Activated CD4-positive, alpha-beta T cell treated with anti-CD3 and anti-CD28 coated beads for 1 hour (primary cell): Measurements from ENCODE around the gene SH3BP4.

Experiments used
- DNase-seq: peaks from one replicate; pipeline ENCODE4 v3.0.0-alpha.2; 2020

SH3BP4 gene

DNA sequence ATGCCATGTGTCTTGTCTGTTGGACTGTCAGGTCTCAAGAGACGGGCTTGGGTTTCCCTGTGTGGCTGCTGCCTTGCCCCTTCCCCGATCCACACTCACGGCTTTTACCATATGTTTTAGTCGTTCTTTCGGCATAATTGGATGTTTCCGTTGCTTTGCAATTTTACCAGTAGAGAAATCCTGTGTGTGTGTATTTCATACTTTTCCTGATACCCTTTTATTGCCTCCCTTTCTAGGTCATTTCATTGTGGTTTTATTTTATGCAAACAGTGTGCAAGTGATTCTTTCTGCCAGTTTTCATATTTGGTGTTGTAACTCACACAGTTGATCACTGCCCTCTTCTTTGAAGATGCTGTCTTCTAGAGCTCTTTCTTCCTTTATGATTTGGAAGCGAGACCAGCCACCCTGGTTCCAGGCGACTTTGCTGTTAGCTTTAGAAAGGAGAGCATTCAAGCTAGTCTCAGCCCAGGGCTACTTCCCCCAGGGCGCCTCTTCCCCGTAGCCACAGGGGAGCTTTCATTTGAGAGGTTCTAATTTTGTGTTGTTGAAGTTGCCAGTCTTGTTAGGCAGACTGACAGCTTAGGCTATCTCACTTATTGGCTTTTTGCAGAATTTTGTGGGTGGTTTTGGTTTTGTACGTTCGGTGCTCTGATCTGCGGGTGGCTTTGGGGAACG lies 17.0 kb downstream of the SH3BP4 start:
- no peak for DNase-seq

DNA sequence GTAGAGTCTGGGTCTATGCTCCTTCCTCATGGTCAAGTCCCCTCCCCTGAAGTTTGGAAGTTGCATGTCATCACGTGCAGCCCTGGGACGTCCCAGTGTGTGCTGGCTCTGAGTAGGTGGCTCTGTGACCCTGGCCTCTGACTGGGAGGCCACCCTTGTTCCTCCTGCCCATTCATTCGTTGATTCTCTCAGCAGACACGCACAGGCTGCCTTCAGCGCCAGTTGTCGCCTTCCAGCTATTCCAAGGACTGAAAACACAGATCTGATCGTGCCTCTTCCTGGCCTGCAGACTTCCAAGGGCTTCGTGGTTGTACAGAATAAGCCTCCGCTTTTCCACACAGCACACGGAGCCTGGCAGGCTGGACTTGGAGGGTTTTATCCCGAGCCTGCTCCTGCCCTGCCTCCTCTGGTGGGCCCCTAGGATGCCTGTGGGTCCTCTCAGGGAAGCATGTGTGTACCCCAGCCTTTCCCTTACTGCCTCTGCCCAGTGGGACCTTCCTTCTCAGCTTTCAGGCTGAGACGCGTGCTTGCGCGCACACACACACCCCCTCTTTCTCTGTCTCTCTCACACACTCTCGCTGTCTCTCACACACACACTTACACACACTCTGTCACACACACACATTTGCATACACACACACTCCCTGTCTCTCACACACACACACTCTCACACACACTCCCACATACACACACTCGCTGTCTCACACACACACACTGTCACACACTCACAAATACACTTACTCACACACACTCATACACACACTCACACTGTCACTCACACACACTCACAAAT lies 17.7 kb downstream of the SH3BP4 start:
- DNase-seq, result no peak

DNA sequence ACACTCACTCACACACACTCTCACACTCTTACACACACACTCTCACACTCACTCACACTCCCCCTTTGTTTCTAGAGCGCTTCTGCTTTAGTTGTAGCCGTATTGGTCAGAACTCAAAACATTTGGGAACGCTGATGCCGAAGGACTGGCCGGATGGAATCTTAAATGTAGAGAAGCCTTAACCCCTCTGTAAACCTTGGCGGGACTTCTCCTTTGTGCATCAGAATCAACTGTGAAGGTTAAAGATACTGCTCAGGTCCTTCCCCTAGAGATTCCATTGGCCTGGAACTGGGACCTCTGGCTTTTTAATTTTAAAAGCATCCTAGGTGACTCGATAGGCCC lies 18.3 kb downstream of the SH3BP4 start:
- no peak for DNase-seq

DNA sequence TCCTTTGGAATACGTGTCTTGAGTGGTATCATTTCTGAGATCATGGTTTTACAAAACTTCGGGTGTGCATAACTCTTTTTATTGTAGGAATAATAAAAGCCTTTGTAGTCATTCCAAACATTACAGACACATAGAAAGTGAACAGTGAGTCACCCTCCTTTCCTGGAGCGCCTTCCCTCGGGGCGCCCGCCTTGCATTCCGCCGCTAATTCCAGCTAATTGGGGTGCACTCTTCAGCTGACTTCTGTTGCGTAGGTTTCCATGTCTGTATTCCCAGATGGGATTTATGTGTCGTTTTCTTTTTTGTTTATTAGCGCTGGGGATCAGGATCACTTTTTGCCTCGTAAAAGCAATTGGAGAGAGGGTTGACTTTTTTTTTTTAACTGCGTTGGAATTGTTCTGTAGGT lies 18.7 kb downstream of the SH3BP4 start:
- DNase-seq, result no peak

DNA sequence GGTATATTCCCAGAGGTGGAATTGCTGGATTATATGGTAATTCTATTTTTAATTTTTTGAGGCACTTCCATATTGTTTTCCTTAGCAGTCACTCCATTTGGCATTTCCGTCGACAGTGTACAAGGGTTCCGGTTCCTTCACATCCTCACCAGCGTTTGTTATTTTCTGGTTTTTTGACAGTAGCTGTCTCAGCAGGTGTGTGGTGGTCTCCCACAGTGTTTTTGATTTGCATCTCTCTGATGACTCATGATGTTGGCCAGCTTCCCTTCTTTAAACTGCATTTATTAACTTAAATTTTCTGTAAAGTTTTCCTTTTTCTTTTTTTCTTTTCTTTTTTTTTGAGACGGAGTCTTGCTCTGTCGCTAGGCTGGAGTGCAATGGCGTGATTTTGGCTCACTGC lies 19.7 kb downstream of the SH3BP4 start:
- DNase-seq, result no peak

DNA sequence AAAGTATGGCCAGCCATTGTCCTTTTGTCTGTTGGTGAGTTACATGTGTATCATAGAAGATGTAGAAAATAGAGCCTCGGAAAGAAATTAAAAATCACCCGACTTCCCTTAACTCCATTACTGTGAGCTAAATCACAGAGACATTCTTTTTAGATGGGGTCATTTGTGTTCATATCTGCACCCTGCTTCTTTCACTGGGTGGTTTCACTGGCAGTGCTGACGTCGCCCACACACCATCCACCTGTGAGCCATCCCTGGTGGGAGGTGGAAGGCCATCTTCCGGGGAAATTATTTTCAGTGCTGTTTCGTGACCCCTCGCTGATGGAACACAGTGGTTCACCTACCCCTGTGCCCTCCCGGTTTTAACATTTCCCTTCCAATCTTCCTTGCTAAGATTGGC lies 21.2 kb downstream of the SH3BP4 start:
- DNase-seq, result no peak

DNA sequence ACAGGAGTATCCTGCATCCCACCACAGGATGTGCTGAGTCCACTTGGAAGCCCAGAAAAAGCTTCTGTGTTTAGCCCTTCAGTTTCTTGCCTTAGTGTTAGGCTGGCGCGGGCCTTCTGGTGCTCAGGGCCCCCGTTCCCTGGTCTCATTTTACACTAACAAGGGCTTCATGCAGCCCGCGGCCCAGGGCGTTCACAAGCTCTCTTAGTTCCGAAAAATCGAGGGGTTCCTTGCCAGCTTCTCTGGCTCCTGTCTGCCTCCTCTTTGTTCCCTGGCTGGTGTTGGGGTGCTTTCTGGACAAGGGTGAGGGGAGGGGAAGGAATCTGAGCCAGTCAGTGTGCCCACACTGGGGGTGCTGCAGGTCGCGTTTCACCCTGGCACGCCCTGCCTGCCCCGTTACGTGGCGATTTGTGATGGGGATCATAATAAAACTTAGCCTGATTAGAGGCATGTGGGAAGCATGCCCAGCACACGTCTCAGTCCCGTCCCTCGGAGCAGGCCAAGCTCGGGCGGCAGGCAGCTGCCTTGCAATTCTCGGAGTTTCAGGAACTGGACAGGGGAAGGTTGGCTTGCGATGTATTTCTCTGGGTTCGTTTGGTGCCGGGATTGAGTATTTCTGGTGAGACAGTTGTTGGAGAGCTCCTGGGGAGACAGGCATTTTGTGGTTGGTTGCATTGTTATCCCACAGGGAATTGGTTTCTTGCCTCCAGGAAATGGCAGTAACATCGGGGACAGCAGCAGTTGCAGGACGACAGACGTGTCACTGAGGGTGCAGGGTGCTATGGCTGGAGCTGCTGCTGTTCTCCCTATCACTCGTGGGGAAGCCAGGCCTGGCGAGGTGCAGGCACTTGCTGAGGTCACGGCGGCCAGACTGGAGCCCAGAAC lies 22.9 kb downstream of the SH3BP4 start:
- no peak for DNase-seq

DNA sequence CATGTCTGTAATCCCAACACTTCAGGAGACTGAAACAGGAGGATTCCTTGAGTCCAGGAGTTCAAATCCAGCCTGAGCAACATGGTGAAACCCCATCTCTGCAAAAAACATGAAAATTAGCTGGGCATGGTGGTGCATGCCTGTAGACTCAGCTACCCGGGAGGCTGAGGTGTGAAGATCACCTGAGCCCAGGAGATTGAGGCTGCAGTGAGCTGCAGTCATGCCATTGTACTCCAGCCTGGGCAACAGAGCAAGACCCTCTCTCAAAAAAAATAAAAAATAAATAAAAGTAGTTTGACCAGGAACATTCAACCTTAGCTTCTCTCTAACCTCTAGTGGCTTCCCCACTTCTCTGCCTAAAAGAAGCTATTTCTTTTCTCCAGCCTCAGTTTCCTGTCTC lies 23.8 kb downstream of the SH3BP4 start:
- DNase-seq, result no peak

DNA sequence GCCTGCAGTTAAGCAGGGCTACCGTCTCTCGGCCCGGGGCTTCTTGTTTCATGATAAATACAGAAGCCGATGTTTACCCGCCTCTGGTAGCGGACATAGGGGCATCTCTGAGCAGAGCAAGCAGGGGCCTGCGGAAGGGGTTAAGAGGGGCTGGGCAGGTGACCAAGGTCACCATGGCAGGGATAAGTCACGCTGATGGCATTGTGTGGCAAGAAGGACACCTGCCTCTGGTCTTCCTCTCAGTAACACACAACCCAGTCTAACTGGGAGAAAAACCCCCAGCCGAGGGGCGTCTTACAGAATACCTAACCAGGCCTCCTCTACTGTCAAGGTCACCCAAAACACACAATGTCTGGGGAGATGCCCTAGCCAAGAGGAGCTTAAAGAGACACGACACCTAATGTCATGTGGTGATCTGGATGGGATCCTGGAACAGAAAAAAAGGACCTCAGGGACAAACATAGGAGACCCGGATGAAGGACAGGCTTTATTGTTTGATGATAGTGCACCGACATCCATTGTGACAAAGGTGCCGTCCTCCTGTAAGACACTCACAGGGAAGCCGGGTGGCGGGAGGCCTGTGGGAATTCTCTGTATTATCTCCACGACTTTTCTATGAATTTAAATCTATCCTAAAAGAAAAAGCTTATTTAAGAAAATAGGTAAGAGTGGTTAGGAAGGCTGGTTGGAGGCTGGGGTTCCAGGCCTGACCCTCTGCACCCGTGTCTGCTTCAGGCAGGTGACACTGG lies 24.8 kb downstream of the SH3BP4 start:
- no peak for DNase-seq

DNA sequence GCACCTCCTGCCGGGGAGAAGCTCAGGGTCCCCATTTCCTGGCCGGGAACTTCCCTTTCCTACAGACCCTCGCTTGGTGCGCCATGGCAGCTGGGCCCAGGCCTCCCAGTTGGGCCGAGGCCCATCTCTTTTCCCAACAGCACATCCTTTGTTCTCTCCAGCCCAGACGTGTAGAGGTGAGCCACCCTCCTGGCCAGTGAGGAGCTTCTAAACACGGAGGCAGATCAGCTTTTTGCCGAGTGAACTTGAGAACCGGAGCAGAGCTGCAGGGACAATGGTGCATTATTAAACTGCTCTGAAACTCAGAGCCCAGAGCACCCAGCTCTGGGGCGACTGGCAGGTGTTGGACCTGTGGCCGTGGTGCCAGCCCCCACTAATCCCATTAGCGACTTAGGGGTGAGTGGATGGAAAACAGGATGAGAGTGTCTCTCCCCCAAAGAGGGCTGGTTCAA lies 25.4 kb downstream of the SH3BP4 start:
- DNase-seq, result no peak

DNA sequence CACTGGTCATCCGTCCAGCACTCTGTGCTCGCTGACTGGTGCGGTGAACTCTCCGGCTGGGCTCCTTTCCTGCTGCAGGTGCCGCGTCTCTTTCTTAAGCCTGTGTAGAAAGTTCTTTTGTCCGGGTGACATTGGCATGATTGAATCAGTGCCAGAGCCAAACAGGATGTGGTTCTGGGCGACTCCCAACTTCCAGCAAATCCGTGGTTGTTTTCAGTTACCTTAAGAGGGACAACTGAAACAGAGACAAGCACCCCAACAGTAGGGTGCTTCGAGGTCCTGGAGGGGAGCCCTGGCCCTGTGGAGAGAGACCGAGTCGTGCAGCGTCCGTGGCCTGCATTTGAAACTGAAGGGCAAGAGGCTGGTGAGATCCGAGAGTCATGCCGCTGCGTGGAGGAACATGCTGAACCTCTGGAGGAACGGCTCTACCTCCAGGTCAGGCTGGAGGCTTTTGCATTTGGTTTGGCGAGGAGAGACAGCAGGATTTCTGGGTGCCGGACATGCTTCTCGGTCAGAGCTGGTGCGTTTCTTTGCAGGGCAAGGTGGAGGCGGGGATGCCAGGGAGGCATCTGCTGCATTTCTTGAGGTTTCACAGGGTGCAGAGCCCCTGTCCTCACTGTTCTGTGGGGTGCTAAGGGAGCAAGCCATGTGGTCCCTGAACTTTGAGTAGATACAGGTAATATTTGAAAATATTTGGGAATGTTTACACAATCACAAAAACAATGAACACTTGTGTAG lies 26.8 kb downstream of the SH3BP4 start:
- no peak for DNase-seq

DNA sequence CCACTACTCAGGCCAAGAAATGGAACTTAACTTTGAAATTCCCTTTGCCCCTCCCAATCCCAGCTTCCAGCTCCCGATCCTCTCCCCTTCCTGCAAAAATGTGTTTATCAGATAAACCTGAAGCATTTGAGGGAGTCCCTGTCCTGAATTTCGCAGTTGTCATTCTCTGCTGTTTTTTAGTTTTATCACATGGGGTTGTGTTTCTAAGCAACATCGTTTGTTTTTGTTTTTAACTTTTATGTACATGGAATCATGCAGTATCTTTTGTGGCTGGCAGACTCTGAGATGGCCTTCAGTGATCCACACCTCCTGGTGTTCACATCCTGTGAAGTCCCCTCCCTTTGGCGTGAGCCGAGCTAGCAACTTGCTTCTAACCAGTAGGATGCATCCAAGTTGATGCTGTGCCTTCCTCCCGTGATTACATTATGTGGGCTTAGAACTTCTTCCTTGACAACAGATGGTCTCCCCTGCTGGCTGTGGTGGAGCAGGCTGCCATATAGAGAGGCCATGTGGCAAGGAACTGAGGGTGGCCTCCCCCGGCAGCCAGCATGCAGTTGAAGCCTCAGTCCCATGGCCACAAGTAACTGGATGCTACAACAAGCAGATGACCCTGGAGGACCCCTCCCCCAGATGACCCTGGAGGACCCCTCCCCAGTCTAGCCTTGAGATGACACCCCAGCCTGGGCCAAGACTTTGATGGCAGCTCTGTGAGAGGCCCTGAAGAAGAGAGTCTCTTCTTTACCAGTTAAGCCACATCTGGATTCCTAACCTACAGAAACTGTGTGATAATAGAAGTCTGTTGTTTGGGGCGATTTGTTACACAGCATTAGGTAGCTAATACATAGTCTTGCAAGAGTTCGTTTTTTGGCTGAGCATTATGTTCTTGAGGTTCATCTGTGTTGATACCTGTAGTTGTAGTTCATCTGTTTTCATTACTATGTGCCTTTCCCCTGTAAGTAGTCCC lies 27.7 kb downstream of the SH3BP4 start:
- no peak for DNase-seq

DNA sequence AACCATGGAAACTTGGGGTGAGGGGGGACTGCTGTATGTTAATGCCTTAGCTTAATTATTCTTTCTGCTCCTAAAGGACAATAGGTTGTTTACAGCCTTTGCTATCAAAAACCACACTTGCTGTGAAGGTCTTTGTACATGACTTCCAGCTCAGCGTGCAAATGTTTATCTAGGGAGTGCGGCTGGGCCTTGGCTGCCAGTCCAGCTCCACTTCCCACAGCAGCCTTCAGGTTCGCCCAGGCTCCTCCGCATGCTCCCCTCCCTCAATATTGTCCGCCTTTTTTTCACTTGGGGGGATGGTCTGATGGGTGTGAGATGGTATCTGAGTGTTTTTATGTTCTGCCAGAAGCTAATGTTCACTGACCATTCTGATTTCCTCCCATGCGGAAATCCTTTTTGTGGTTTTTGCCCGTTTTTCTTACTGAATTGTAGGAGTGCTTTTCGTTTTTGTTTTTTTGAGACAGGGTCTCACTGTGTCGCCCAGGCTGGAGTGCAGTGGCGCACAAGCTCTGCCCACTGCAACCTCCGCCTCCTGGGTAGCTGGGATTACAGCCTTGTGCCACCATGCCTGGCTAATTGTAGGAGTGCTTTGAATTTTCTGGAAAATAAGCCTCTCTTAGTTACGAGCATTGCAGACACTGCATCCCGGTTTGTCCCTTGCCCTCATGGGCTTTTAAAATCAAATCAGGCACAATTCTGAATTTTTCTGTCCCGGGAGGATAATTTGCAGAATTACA lies 28.8 kb downstream of the SH3BP4 start:
- no peak for DNase-seq

DNA sequence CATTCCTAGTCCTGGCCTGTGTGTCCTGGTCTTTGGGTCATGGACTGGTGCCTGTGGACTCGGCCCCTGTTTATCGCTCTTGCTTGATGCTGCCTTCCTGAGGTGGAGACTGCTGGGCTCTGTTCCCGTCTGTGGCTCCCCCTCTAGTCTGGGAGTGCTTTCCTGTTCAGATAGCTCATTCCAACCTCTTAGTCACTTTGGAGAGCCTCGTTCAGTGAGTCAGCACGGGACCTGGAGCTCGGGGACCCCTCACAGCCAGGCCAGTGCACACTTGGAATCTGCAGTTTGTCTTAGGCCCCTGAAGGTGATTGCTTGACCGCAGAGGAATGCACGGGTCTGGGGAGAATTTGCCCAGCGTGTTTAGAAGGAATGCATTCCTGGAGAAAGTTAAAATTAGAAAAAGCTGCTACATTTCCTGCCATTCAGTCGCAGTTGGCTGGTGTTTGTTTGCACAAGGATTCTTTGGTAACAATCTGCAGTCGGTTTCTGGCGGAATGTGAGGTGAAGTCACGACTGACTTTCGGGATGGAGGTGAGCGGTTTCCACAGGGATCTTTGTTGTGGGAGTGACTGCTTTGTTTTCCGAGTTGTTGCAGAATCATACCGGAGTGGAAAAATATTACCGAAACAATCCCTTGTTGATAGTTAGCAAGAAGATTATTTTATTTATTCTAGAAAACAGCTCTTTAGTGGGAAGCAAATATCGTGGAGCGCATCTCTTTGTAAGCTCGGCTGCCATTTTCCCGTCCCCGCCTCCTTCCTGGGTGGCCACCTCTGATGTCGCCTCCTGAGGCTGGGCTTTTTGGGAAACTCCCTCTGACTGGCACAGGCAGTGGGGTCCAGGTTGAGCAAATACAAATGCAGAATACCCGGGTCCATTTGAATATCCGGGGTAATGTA lies 29.6 kb downstream of the SH3BP4 start:
- DNase-seq, result no peak

DNA sequence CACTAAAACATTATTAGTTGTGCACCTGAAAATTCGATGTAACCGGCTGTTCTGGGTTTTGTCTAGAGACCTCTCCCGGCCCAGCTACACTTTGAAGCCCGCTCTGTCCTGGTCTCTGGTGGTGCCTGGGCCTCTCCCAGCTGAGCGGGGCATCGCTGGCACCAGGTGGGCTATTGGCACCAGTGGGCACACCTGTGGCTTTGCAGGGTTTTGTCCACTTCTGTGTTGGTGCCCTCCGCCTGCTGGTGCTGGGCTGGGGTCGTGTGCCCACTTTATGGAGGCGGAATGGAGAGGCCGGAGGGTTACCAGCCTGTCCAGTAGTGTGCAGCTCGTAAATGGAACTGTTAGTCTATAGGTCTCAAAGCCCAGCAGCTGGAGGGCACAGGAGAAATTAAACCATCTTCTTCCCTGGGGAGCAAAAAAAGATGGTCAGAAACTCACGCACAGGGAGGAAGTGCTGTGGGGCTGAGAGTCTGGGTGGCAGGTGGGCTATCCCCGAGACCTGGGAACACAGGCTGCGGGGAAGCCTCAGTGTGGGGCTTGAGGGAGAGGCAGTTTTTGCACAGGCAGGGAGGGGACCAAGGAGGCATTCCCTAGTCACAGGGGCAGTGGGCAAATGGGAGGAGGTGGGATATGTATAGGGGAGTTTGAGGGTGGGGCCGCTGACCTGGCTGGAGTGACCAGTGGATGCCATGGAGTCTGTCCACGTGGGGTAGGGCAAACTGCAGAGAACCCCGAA lies 30.4 kb downstream of the SH3BP4 start:
- no peak for DNase-seq

DNA sequence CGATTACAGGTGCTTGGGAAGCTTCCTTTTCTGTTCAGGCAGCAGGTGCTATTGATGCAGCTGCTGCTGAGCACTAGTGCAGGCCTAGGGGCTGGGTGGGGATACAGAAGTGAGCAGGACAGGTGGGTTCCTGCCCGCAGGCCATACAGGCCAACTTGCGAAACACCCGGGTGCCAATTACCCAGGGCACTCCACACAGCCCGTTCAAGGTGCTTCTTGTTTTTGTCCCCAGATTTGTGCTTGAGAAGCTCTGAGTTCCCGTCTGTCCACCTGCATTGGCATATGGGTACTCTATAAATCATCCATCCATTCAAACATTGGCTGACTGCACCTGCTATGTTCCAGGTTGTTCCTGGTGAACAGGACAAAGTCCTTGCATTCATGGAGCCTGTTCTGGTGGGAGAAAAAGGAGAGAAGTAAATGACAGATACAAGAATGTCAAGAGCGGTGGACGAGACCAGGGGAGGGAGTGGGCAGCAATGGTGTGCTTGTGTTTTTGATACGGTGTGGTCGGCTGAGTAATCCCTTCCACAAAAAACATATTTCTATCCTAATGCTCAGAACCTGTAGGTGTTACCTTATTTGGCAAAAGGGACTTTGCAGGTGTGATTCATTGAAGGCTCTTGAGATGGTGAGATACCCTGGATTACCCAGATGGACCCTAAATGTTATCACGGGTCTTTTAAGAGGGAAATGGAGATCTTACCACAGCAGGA lies 31.4 kb downstream of the SH3BP4 start:
- DNase-seq, result no peak

DNA sequence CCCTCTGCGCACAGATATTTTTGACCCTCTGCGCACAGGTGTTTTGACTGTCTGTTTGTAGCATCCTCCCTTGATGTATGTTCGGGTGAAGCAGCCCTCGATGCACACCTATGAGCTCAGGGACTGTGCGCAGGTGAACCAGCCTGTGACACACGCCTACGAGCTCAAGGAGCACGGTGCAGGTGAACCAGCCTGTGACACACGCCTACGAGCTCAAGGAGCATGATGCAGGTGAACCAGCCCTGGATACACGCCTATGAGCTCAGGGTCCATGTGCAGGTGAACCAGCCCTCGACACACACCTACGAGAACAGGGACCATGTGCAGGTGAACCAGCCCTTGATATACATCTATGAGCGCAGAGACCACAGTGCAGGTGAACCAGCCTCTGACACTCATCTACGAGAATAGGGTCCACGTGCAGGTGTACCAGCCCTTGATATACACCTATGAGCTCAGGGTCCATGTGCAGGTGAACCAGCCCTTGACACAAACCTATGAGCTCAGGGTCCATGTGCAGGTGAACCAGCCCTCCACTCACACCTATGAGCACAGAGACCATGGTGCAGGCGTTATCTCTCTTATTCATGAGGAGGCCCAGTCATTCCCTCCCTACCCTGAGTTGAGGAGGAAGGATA lies 33.9 kb downstream of the SH3BP4 start:
- DNase-seq, result no peak
